NCI-H345 treated with DMSO at 0.1 percent for 48 hours (cell line): Measurements from ENCODE around the gene DCP1A.
"Not testable (repeated sequence)": the region's sequence is repeated elsewhere in the genome, so short reads cannot be mapped to it uniquely, and the experiment has no call there.

Experiments used
- DNase-seq: peaks from one replicate; lab custom pipeline; 2025; ENCODE audit not compliant: unreplicated experiment; lab: John Stamatoyannopoulos, UW

Gene DCP1A

DNA sequence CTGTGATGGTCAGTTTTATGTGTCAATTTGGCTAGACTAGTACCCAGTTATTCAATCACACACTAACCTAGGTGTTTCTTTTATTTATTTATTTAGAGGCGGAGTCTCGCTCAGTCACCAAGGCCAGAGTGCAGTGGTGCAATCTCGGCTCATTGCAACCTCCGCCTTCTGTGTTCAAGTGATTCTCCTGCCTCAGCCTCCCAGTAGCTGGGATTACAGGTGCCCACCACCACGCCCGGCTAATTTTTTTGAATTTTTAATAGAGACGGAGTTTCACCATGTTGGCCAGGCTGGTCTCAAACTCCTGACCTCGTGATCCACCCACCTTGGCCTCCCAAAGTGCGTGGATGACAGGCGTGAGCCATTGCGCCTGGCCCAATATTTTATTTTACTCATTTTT, 78.2 kb downstream of the DCP1A start:
- not testable (repeated sequence) for DNase-seq

DNA sequence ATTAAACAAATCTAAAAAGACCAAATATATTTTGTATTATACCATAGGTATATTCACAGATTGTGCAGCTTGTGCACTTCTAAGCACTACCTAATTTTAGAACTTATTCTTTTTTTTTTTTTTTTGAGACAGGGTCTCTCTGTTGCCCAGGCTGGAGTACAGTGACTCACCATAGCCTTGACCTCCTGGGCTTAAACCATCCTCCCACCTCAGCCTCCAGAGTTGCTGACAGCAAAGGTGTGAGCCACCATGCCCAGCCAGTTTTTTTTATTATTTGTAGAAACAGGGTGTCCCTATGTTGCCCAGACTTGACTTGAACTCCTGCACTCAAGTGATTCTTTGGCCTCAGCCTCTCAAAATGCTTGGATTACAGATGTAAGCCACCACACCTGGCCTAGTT, 79.6 kb downstream of the DCP1A start:
- DNase-seq = no peak

DNA sequence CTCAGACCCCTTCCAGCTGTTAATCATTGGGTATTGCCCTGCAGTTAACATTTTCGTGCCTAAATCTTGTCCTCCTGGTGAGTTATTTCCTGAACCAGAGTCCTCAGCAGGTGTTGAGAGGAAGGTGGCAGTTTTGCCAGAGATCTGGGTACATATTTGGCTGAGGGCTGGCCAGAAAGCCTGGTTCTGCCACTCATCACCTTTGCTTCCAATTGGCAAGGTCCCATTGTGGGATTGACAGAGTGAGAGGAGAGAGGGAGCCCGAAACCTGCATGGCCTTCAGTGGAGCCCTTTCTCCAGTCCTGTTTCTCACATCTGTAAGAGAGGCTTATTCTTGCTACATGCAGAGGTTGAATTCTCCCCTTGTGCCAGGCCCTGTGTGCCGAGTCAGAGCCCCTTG, 82.6 kb downstream of the DCP1A start:
- no peak for DNase-seq

DNA sequence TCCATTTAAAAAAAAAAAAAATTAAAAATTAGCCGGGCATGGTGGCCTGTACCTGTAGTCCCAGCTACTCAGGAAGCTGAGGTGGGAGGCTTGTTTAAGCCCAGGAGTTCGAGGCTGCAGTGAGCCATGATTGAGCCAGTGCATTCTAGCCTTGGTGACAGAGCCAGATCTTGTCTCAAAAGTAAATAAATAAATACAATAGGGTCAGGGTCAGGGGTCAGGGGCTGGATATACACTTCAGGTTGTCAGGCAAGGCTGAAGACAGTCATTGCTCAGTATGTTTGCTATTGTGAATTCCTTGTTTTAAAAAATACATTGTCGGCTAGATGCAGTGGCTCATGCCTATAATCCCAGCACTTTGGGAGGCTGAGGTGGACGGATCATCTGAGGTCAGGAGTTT, 83.4 kb downstream of the DCP1A start:
- no peak for DNase-seq

DNA sequence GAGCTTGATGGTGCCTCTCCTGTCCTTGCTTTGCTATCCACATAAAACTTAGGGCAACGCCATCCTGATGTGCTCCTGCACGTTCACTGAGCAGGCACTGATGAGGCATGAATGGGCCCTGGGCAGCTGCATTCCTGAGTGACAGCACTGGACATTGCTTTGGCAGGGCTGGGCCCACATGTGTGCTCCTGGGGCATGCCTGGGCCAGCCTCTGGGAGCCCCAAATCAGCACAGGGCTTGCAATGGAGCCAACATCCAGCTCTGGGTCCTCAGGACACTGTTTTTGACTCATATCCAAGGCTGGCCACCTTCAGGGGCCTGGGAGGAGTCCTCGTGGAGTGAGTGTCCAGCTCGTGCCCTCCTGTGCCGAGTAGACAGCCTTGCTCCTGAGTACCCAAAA, 85.6 kb downstream of the DCP1A start:
- no peak for DNase-seq

DNA sequence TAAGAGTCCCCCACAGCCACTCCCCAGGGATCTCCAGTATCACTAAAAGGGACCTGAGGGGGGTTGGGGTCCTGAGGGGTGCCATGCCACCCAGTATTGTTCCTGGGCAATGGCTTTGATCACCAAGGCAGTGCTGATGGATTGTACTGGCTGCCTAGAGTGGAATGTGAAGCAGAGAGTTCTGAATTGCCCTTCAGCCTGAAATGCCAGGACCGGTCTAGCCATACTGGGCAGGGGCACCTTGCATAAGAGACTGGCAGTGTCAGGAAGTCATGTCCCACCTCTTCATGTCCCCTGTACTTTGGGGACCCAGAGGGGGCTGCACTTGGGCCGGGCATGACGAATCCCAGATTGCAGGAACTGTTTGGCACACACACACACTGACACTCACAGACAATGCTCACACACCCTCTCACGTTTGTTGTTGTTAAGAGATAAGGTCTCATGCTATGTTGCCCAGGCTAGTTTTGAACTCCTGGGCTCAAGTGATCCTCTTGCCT, 87.0 kb downstream of the DCP1A start:
- DNase-seq = no peak

DNA sequence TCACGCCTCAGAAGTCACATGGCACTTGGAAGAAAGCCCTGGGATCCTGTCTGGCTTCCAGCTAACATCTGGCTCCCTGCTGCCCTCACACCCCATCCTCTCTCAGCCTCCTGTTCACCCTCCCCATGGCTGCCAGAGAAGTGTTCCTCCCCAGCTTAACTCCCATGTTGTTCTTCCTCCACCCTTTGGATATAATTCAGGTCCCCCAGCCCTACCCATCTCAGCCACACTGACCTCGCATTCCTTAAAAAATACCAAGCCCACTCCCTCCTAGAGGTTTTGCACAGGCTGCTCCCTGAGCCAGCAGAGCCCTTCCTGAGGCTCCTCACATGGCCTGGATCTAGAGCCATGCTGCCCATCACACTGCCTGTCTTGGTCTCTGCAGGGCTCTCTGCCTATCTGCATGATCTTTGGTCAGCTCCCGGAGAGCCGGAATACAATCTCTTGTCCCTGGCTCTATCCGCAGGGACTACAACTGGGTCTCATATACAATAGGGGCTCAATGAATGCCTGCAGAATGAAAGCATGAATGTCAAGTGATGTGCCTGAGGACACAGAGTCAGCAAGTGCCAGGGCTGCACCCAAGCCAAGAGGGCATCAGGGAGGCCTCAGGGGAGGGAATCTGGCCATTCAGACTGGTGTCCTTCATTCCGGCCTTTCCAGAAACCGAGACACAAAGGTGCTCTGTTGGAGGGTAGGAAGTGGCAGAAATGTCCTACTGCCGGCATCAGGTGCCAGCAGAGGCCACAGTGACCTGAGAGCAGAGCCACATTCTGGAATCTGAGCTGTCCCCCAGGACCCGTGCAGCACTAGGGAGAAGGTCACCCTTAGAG, 87.7 kb downstream of the DCP1A start:
- DNase-seq = no peak

DNA sequence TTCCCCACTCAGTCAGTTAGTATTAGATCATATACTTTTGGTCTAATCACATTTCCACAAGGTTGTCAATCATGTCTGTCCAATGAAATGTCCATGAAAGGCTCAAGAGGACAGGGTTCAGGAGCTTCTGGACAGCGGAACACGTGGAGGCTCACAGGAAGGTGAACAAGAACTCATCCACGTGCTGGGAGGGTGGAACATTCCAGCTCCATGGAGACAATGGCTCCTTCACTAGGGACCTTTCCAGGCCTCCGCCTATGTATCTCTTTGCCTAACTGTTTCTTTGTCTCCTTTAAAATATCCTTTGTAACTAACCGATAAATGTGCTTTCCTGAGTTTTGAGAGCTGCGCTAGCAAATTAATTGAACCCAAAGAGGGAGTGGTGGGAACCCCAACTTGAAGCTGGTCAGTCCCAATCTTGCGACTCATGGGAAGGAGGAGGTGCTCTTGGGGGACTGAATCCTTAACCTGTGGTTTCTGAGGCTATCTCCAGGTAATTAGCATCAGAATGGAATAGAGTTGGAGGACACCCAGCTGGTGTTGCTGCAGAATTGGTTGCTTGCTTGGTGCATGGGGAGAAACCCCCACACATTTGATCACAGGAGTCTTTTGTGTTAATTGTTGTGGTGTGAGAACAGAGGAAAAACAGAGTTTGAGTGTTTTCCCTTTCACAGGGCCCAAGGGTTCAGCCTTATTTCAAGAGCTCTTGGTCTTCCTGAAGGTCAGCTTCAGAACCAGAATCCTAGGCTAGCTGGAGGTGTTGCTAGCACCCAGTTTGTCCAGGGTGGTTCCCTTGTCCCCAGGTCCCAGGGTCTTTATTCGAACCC, 88.5 kb downstream of the DCP1A start:
- no peak for DNase-seq

DNA sequence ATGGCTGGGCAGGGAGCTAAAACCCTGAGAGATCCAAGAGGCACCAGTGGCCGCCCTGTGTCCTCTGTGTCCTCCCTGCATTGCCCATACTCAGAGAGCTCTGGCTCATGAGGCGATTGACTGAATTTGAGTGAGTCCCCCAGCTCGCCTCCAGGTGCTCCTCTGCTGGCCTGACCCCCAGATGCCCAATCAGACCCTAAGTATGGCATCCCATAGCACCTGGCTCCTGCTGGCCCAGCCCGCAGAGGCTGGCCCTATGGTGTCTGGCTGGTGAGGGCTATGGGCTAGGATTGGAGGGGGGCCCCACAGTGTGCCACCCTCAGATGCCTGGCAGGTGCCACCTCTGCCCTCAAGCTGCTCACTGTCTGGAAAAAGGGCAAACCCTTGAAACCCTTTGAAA, 89.9 kb downstream of the DCP1A start:
- no peak for DNase-seq

DNA sequence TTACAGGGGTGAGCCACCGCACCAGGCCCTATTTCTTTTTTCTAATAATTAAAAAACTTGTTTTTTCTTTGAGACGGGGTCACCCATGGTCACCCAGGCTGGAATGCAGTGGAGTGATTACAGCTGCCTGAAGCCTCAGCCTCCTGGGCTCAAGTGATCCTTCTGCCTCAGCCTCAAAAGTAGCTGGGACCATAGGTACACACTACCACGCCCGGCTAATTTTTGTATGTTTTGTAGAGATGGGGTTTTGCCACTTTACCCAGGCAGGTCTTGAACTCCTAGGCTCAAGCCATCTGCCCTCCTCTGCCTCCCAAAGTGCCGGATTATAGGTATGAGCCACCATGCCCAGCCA, 90.7 kb downstream of the DCP1A start:
- no peak for DNase-seq

DNA sequence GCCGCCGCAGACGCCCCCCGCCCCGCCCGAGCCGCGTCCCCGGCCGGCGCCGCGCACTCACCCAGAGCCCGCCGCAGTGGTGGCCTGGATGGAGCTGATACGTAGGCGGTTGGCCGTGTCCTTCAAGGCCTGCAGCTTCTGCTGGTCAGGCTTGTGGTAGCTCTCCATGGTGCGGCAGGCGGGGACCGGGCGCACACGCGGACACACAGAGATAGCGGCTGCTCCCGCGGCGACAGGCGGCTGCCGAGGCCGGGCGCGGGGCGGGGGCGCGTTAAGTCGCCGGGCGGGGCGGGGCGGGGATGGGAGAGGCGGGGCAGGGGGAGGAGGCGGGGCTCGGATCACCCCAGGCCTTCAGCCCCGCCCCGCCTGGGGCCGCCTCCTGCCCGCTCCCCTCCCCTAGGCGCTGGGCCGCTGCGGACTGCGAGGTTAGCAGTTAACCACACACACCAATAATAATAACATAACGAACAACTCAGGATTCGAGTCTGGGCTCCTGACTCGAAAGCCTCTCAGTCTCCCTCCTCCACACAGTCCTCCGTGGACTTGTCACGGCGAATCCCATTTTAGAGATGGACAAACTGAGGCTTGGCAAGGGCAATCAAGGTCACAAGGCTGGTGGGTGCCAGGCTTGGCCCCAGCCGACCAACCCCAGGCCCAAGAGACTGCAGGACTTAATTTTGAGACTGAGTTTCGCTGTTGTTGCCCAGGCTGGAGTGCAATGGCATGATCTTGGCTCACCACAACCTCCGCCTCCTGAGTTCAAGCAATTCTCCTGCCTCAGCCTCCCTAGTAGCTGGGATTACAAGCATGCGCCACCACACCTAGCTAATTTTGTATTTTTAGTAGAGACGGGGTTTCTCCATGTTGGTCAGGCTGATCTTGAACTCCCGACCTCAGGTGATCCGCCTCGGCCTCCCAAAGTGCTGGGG, 91.3 kb downstream of the DCP1A start, which contains the start of gene TKT:
Gene TKT, minus strand, starts transcription at position 248 of the 929 bp plus-strand sequence. Its CDS starts 80 bp downstream, at position 168.
- DNase-seq = peak; percentile 38

DNA sequence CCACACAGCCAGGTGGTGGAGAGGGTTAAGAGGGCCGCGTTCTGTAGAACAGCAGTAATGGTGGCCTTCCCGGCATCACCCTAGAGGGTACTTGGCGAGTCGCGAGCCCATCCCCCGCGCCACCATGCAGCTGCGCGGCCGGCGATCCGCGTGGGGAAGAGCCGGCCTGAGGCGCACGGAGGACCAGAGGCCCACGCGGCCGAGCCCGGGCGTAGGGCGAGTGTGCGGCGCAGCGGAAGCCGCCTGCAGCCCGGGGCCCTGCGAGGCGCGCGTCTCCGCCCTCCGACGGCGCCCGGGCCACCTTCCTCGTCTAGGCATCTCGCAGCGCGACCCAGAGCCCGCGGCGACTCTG, 91.9 kb downstream of the DCP1A start:
- DNase-seq = no peak

DNA sequence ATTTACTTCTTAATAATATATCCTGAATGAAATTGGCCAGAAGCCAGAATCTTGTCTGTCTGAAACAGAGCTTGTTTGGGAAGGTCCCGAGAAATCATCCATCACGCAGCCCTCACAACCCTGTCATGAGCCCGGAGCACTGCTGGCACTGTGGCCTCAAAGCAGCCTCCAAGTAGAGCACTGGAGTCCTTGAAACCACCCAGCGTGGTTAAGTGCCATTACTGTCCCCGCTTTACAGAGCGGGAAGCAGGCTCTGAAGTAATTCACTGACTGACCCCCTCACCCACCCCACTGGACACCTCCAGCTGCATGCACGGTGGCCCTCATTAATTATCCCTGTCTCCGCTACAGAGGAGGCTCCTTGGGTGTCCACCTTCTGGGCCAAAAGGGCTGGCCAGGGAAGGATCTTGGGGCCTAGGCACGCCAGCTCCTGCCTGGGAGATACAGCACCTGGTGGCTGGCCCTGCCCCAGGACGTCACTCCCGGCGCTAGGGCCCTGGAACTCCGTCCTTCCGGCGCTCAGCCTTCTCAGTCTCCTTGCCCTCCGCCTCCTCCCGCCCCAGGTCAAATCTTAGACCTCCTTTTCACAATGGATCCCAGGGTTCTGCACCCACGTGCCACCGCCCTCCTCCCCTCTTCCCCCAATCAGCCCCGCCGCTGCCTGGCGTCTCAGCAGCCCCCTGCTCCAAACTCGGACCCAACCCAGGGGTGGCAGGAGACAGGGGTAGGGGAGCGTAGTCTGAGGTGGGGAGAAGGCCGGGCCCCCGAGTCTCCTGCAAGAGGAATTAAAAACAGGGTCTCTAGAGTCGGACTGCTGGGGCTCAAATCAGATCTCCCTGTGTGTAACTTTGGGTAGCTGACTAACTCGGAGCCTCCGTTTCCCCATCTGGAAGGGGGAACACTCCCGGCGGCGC, 92.6 kb downstream of the DCP1A start:
- DNase-seq = no peak

DNA sequence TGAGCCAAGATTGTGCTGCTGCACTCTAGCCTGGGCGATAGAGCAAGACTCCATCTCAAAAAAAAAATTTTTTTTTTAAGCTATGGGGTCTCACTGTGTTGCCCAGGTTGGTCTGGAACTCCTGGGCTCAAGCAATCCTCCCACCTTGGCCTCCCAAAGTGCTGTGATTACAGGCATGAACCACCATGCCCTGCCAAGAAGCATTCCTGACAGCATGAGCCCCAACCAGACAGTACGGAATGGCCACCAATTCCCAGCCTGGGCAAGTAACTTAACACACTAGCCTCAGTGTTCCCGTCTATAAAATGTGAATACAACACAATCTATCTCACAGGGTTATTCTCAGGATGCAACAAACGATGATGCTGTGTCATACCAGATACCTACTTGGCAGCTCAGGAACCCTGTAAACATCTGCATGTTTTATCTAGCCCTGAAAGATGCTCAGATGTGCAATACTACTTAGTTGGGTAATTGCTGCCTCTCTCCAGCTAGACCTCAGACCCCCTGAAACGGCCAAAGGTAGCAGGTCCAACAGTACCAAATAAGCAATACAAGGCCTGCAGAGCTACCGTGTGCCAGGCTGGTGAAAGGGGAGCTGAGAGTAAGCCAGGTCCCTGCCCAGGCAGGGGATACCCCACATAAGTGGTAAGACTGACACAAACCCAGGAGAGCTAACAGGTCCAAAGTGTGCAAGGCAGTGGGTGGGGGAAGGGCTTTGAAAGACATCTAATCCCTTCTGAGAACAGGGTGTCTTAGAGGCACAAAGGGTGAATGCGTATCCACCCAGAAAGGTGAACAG, 93.4 kb downstream of the DCP1A start:
- DNase-seq = no peak

DNA sequence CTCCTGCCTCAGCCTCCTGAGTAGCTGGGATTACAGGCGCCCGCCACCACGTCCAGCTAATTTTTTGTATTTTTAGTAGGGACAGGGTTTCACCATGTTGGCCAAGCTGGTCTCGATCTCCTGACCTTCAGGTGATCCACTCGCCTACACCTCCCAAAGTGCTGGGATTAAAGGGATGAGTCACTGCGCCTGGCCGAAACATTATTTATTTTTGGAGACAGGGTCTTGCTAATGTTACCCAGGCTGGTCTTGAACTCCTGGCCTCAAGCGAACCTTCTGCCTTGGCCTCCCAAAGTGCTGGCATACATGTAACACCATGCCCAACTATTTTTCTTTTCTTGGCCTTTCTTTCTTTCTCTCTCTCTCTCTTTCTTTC, 94.4 kb downstream of the DCP1A start:
- not testable (repeated sequence) for DNase-seq

DNA sequence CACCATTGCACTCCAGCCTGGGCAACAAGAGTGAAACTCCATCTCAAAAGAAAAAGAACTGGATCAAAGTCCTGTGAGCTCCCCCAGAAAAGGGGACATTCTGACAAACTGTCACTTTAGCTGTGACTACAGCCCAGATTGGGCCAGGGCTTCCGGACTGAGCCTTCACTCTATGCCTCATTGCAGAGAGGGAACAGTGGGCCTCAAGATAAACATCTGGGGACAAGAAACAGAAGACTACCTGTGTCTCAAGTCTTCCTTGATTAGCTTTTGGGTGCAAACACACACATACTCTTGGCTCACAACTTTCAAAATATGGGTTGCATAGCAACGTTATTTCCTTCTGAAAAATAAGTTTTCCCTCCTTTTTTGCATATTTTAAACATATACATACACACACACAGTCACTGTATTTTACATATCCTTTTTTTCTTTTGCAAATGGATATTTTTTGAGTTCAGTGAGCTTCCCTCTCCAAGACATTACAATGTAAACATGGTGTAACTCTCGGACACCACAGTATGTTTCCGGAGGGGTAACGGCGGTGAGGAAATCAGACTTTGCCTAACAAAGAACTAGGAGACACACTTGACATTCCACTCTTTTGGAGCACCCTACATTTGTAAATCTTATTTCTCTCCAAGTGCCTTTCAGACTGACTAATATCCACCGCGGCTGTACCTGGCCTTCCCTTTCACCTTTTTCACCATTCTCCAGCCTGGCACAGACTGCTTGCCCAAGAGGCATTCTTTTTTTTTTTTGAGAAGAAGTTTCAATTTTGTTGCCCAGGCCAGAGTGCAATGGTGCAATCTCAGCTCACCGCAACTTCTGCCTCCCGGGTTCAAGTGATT, 95.0 kb downstream of the DCP1A start:
- no peak for DNase-seq

DNA sequence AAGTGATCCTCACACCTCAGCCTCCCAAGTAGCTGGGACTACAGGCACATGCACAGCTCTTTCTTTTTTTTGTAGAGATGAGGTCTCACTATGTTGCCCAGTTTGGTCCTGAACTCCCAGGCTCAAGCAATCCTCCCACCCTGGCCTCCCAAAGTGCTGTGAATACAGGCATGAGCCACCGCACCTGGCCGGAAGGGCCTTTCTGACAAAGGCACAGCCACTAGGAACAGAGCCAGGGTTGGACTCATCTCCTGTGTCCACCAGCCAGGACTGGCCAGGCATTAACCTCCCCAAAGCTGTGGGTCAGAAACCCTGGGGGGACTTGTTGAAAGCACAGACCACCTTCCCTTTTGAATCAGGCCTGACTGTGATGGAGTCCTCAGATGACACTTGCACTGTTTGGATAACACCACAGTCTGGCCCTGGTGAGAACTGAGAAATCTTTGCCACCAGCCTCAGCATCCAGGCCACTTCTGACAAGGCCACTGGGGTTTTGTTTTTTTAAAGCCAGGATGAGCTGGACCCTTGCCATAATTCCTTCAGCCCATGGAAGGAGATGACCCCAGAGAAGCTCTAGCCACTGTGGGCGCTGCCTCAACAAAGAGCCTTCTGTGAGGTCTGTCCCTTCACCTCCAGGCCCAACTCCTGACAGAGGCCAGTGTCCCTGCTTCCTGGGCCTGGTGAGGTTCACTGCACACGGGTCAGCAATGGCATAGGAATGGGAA, 96.3 kb downstream of the DCP1A start:
- DNase-seq = no peak

DNA sequence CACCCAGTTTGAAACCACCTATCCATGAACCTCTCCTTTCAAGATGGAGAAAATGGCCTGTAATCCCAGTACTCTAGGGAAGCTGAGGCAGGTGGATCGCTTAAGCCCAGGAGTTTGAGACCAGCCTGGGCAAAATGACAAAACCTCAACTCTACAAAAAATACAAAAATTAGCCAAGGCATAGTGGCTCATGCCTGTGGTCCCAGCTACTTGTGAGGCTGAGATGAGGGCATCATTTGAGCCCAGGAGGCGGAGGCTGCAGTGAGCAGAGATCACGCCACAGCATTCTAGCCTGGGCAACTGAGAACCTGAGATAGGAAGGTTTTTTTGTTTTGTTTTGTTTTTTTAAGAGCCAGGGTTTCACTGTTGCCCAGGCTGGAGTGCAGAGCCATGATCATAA, 96.9 kb downstream of the DCP1A start:
- DNase-seq = no peak
